ENCODE results near the gene C1QL1.

DNA sequence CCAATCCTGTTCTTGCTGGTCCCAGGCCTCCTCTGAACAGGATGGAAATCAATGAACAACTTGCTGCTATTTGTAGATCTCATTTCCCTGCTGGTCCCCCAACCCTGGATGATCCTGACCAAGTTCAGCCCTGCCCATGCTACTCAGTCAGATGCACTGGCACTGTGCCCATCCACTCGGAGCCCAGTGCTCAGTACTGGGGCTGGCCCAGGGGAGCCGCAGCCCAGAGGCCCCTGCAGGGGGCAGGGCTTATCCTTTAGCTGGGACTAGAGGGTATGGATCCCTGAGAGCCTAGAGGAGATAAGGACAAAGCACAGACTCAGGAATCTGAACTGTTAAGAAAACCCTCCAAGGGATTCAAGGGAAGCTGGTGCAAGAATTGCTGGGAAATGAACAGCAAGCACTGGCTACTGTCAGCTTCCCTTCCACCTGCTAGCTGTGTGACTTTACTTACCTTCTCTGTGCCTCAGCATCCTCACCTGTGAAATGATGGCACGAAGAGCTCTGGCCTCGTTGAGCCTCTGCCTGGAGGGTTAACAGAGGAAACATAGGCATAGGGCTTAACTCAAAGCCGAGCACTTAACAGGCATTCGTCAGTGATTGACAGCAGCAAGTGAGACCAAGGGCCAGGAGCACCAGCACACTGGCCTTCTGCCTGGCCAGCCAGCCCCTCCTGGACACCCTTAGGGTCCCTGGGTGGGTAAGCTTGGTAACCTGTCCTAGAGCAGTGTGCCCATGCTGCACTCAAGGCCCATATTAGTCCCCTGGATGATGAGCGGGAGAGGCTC is 29.8 kb upstream of the C1QL1 start:
- TF ChIP-seq, protein P1, sequence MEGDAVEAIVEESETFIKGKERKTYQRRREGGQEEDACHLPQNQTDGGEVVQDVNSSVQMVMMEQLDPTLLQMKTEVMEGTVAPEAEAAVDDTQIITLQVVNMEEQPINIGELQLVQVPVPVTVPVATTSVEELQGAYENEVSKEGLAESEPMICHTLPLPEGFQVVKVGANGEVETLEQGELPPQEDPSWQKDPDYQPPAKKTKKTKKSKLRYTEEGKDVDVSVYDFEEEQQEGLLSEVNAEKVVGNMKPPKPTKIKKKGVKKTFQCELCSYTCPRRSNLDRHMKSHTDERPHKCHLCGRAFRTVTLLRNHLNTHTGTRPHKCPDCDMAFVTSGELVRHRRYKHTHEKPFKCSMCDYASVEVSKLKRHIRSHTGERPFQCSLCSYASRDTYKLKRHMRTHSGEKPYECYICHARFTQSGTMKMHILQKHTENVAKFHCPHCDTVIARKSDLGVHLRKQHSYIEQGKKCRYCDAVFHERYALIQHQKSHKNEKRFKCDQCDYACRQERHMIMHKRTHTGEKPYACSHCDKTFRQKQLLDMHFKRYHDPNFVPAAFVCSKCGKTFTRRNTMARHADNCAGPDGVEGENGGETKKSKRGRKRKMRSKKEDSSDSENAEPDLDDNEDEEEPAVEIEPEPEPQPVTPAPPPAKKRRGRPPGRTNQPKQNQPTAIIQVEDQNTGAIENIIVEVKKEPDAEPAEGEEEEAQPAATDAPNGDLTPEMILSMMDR (conservative IDR thresholded peaks at IDR 0.05), result no peak
- TF ChIP-seq EZH2 (IDR thresholded peaks at IDR 0.05; ENCODE audit: low read depth), result no peak

Measured in PC-9 (cell line).